Glutamatergic neuron (in vitro differentiated cells): ENCODE data around the gene KRT13. TPM values are rescaled to one million over a fixed set of nuclear protein-coding genes. Genes with fewer than 3 reads are reported as not detected.

ENCODE experiments used
- DNase-seq: peaks from one replicate; pipeline ENCODE4 v3.0.0; 2022
- H3K27ac Mint-ChIP-seq: one replicate; pipeline ENCODE4 v1.8.0; 2020; ENCODE audit warnings: mild to moderate bottlenecking, mixed read lengths, inconsistent platforms; ENCODE audit not compliant: unreplicated experiment
- H3K27me3 Mint-ChIP-seq: one replicate; pipeline ENCODE4 v1.8.0; 2020; ENCODE audit warnings: mild to moderate bottlenecking, moderate library complexity, mixed read lengths, inconsistent platforms; ENCODE audit not compliant: unreplicated experiment
- H3K36me3 Mint-ChIP-seq: one replicate; pipeline ENCODE4 v1.8.0; 2020; ENCODE audit warnings: mild to moderate bottlenecking, mixed read lengths, inconsistent platforms; ENCODE audit not compliant: unreplicated experiment
- H3K4me1 Mint-ChIP-seq: one replicate; pipeline ENCODE4 v1.8.0; 2020; ENCODE audit warnings: mild to moderate bottlenecking, low read depth, mixed read lengths, inconsistent platforms; ENCODE audit not compliant: unreplicated experiment
- H3K4me3 Mint-ChIP-seq: one replicate; pipeline ENCODE4 v1.8.0; 2020; ENCODE audit warnings: mild to moderate bottlenecking, mixed read lengths, inconsistent platforms; ENCODE audit not compliant: unreplicated experiment
- H3K9me3 Mint-ChIP-seq: one replicate; pipeline ENCODE4 v1.8.0; 2020; ENCODE audit warnings: mild to moderate bottlenecking, moderate library complexity, mixed read lengths, inconsistent platforms; ENCODE audit not compliant: unreplicated experiment
- CTCF ChIP-seq: fragments of 200-600 bp; sonication (generic); IDR thresholded peaks from one replicate; pipeline ENCODE4 v1.5.0; 2021; ENCODE audit not compliant: partially characterized antibody, unreplicated experiment
- total RNA-seq: library from RNA; stranded (reverse); fragmentation: NEBNext Ultra II Directional; extraction: Animal tissue kit (Norgen Biotek cat#: 25700); gene quantifications from one replicate; pipeline ENCODE4 v1.2.1, GENCODE V29; 2021; ENCODE audit not compliant: unreplicated experiment

KRT13 gene
- total RNA-seq, 1 donor from 2014 or later, result not detected

GRCh38 chr17:41549596-41550039 is 44.2 kb upstream of the KRT13 start:
- H3K36me3 Mint-ChIP-seq, result peaks cover 5% of the 10 kb centered on the region
- no peak for TF ChIP-seq CTCF
- H3K4me3 Mint-ChIP-seq, result no peak overlapping the region
- H3K9me3 Mint-ChIP-seq, result peaks cover 4% of the 10 kb centered on the region
- H3K4me1 Mint-ChIP-seq, result no peaks in the 10 kb centered on the region
- H3K27me3 Mint-ChIP-seq, result peaks cover 5% of the 10 kb centered on the region
- peak overlapping the region; percentile 75 for H3K27ac Mint-ChIP-seq
- DNase-seq, result no peak

DNA sequence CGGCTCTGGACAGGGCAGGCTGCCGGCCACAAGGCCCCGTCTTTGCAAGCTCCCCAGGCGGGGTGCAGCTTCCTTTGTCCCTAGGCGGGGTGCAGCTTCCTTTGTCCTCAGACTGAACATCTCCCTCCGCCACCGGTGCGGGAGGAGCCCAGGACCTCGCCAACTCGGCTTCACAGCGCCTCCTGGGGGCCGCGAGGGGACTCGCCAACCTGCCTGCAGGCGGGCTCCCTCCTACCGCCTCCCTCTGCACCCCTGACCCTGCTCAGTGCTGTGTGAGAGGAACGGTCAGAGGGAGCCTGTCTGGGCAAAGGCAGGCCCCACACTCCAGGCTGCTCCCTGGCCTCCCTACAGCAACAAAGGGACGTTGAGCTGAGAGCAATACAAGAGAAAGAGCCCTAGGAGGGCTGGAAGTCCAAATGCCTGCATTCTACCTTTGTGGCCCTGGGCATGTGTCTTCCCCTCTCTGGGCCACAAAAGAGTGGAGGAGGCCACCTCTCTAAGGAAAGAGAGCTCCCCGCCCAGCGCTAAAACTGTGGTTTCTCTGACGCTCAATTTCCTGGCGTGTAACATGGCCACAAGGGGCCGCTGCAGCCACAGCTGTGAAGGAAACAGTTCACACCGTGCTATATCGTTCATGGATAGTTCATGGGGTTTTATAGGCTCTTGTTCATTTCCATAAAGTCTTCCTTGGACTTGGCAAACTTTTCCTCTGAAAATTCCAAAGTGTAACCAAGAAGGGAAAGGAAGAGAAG is 43.6 kb upstream of the KRT13 start:
- DNase-seq, result peak; percentile 93

DNA sequence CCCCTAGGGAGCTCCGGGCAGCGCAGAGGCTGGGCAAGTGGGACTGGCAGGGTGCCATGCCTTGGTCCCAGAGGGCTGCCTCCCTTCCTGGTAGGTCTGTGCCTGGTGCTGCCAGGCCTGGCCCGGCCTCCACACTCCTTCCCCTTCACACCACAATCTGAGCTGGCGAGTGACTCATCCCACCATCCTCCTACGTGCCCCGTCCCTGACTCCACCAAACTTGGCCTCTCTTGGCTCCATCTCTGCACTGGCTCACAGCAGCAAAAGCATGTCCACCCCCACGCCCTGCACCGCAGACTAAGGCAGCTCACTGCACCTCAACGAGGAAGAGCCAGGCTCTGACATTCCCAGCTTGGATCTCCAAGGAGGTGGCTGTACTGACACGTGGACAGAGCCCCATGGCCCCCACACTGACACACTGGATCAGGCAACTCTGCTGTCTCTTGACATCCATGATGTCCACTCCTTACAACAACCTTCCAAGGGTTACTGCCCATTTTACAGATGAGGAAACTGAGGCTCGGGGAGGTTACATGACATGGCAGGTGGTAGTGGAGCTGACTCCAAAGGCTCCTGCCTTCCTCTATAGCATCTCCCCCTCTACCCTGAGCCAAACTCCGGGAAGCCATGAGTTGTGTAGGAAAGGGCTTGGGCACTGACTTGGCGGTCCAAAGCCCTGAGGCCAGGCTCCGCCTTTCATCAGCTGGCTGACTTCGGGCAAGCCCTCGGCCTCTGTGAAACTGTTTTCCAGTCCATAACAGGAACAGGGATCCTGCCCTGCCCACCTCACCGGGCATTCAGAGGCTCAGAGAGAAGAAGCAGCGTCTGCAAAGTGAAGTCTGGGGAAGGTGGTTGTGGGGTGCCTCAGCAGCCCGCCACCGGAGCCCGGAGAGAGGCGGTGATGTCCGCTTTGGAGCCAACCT is 42.8 kb upstream of the KRT13 start:
- H3K4me1 Mint-ChIP-seq, result peaks cover 3% of the 10 kb centered on the region
- H3K27me3 Mint-ChIP-seq, result peaks cover 4% of the 10 kb centered on the region
- H3K4me3 Mint-ChIP-seq, result no peak overlapping the region
- peak overlapping the region; percentile 64 for H3K27ac Mint-ChIP-seq
- H3K9me3 Mint-ChIP-seq, result peaks cover 4% of the 10 kb centered on the region
- TF ChIP-seq CTCF, result no peak
- peaks cover 5% of the 10 kb centered on the region for H3K36me3 Mint-ChIP-seq
- DNase-seq, result no peak

More for the DNA sequence above, 43.6 kb upstream of the KRT13 start:
- peaks cover 3% of the 10 kb centered on the region for H3K4me1 Mint-ChIP-seq
- H3K9me3 Mint-ChIP-seq, result peaks cover 4% of the 10 kb centered on the region
- H3K36me3 Mint-ChIP-seq, result peaks cover 5% of the 10 kb centered on the region
- H3K4me3 Mint-ChIP-seq, result no peak overlapping the region
- peaks cover 5% of the 10 kb centered on the region for H3K27me3 Mint-ChIP-seq
- peak overlapping the region; percentile 75 for H3K27ac Mint-ChIP-seq
- TF ChIP-seq CTCF, result peak; percentile 93

DNA sequence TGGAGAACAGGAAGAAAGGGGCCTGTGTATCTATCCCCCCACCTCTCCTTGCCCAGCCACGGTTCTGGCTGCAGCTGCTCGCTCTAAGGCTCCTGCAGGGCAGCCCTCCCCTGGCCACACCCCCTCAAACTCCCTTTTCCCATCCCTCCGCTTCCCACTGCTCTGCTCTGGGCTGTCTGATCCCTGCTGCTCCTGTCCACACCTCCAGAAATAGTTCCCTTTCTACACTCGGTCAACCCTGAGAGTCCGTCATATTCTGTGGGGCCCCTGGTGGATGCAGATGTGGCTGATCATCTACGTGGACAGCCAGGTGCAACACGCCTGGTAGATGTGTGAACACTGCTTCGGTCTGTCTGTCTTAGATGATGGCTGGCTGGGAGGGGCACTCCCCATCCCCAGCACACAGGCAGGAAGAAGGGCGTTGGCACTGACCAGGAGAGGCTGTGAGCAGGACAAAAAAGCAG is 42.0 kb upstream of the KRT13 start:
- peaks cover 3% of the 10 kb centered on the region for H3K4me1 Mint-ChIP-seq
- peaks cover 3% of the 10 kb centered on the region for H3K9me3 Mint-ChIP-seq
- no peak overlapping the region for H3K4me3 Mint-ChIP-seq
- no peak for DNase-seq
- H3K27me3 Mint-ChIP-seq, result peaks cover 3% of the 10 kb centered on the region
- H3K27ac Mint-ChIP-seq, result no peak overlapping the region
- TF ChIP-seq CTCF, result no peak
- H3K36me3 Mint-ChIP-seq, result peaks cover 5% of the 10 kb centered on the region

DNA sequence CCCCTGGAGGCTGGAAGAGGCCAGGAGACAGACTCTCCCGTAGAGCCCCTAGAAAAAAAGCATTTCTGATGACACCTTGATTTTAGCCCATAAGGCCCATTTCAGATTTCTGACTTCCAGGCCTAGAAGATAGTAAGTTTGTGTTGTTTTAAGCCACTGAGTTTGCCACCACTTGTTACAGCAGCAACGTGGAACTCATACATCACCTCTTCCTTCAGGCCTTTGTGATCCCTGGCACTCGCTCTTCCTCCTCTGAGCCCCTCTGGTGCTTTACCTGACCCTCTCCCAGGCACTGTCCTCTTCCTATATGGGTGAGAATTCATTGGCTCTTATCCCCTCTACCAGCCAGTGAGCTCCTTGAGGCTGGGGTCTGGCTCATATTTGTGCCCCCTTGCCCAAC is 41.4 kb upstream of the KRT13 start:
- TF ChIP-seq CTCF, result no peak
- no peak overlapping the region for H3K4me3 Mint-ChIP-seq
- DNase-seq, result no peak
- peaks cover 3% of the 10 kb centered on the region for H3K4me1 Mint-ChIP-seq
- peaks cover 3% of the 10 kb centered on the region for H3K9me3 Mint-ChIP-seq
- peaks cover 5% of the 10 kb centered on the region for H3K36me3 Mint-ChIP-seq
- no peak overlapping the region for H3K27ac Mint-ChIP-seq
- peaks cover 3% of the 10 kb centered on the region for H3K27me3 Mint-ChIP-seq
